HepG2 (cell line): ENCODE results near the gene STC2. TPM values are rescaled to one million over a fixed set of nuclear protein-coding genes. Genes with fewer than 3 reads are reported as not detected.

Source experiments
- ATAC-seq: fragments of 200-7000 bp; cut with Tn5 transposase; 3 replicates; pipeline ENCODE4 v1.9.1; 2020; ENCODE audit warnings: mild to moderate bottlenecking, moderate library complexity
- Bru-seq: library from RNA; stranded (reverse); fragments of 400-500 nt; gene quantifications from one replicate; lab custom pipeline; 2021; lab: Mats Ljungman, UMichigan
- BruChase-seq, 2 experiments: library from RNA; stranded (reverse); fragments of 400-500 nt; gene quantifications; one replicate each; lab custom pipeline; 2021; lab: Mats Ljungman, UMichigan
- BruUV-seq: library from RNA; stranded (reverse); fragments of 400-500 nt; replicated peaks from 2 replicates; lab custom pipeline; 2021; lab: Mats Ljungman, UMichigan
- CTCF ChIA-PET: fragments of 300-600 bp; formaldehyde crosslinking; extraction: SDS; loops from one replicate; lab custom pipeline; 2021; ENCODE audit warnings: low total read pairs, inconsistent platforms, low intra/inter-chr PET ratio; lab: Yijun Ruan, JAX
- POLR2A ChIA-PET: fragments of 350-600 bp; sonication (Branson Sonifier 250); formaldehyde crosslinking; loops from one replicate; lab custom pipeline; 2020; ENCODE audit warnings: antibody characterized with exemption, inconsistent platforms; lab: Yijun Ruan, JAX
- DNase-seq: peaks from one replicate; pipeline ENCODE4 v3.0.0-alpha.2; 2015; ENCODE audit warnings: low spot score
- FAIRE-seq: peaks from 3 replicates; lab custom pipeline; 2011; peaks lifted over from hg19 to GRCh38; lab: Jason Lieb, UNC
- H2AFZ ChIP-seq: one replicate; pipeline ENCODE4 v1.6.1; 2011; ENCODE audit warnings: low read length, inconsistent platforms
- H3K27ac ChIP-seq: fragments of 300-600 bp; 3 replicates; pipeline ENCODE4 v1.8.0; 2011; ENCODE audit warnings: mixed run types, mild to moderate bottlenecking, mixed read lengths, low read length, inconsistent platforms; ENCODE audit not compliant: insufficient read depth; ENCODE audit errors: extremely low read length
- H3K27me3 ChIP-seq, 2 experiments: fragments of 200-600 bp in 1 of 2; 2 replicates in 1 of 2; 3 replicates in 1 of 2; pipeline versions ENCODE4 v1.6.0 to v1.8.0; 2011; ENCODE audit warnings: low read length in 2 of 2, mild to moderate bottlenecking in 2 of 2, moderate library complexity in 2 of 2, inconsistent platforms in 1 of 2; ENCODE audit not compliant: insufficient read depth in 2 of 2, control insufficient read depth in 1 of 2
- H3K36me3 ChIP-seq, 2 experiments: fragments of 200-600 bp in 1 of 2; replicated peaks in 1 of 2; 2 replicates in 1 of 2; 3 replicates in 1 of 2; pipeline versions ENCODE4 v1.5.1 to v1.8.0; 2011; ENCODE audit warnings: low read length in 2 of 2, inconsistent platforms in 1 of 2; ENCODE audit not compliant: insufficient read depth in 2 of 2, control insufficient read depth in 1 of 2
- H3K4me1 ChIP-seq: 2 replicates; pipeline ENCODE4 v1.5.1; 2012; ENCODE audit warnings: low read length, inconsistent platforms; ENCODE audit not compliant: insufficient read depth
- H3K4me2 ChIP-seq: 2 replicates; pipeline ENCODE4 v1.6.0; 2011; ENCODE audit warnings: low read depth, low read length, inconsistent platforms
- H3K4me3 ChIP-seq, 3 experiments: fragments of 200-600 bp in 1 of 3; sonication (generic), shearing (Covaris generic) in 1 of 3; replicated peaks in 1 of 3; 2 replicates each; pipeline ENCODE4 v1.5.1; 2011 to 2016; ENCODE audit warnings: low read length in 3 of 3, inconsistent platforms in 2 of 3, low read depth in 2 of 3, mild to moderate bottlenecking in 2 of 3, control low read depth in 1 of 3, mixed read lengths in 1 of 3; ENCODE audit not compliant: insufficient read depth in 1 of 3
- H3K79me2 ChIP-seq: one replicate; pipeline ENCODE4 v1.6.1; 2011; ENCODE audit warnings: low read length, inconsistent platforms; ENCODE audit not compliant: insufficient read depth
- H3K9ac ChIP-seq: 2 replicates; pipeline ENCODE4 v1.6.0; 2011; ENCODE audit warnings: mild to moderate bottlenecking, low read depth, low read length, inconsistent platforms; ENCODE audit not compliant: insufficient read depth
- H3K9me3 ChIP-seq: 2 replicates; pipeline ENCODE4 v1.5.1; 2012; ENCODE audit warnings: mild to moderate bottlenecking, low read length
- H4K20me1 ChIP-seq: 2 replicates; pipeline ENCODE4 v1.6.0; 2011; ENCODE audit warnings: inconsistent platforms, mild to moderate bottlenecking, low read length, moderate library complexity; ENCODE audit not compliant: insufficient read depth
- CREB1 ChIP-seq, 2 experiments: fragments of 450-650 bp in 1 of 2; IDR thresholded peaks; 2 replicates each; pipeline ENCODE4 v1.6.1; 2016 to 2017; ENCODE audit warnings: control low read depth in 1 of 2, mild to moderate bottlenecking in 1 of 2, missing compliant biosample characterization in 1 of 2, missing genetic modification characterization in 1 of 2
- JUND ChIP-seq: sonication (generic); formaldehyde crosslinking; IDR thresholded peaks from 2 replicates; pipeline ENCODE4 v1.8.0; 2022; ENCODE audit warnings: mild to moderate bottlenecking, missing genetic modification reagents
- ZNF276 ChIP-seq: sonication (generic); formaldehyde crosslinking; IDR thresholded peaks from 2 replicates; pipeline ENCODE4 v1.4.0; 2020; ENCODE audit warnings: mild to moderate bottlenecking, low read depth, missing genetic modification reagents
- ZNF609 ChIP-seq: sonication (generic); formaldehyde crosslinking; IDR thresholded peaks from 2 replicates; pipeline ENCODE4 v1.4.0; 2020; ENCODE audit warnings: mild to moderate bottlenecking, missing genetic modification reagents, borderline replicate concordance
- ZNF790 ChIP-seq: sonication (generic); formaldehyde crosslinking; IDR thresholded peaks from 2 replicates; pipeline ENCODE4 v1.8.0; 2022; ENCODE audit warnings: missing genetic modification reagents, mild to moderate bottlenecking, borderline replicate concordance
- ZSCAN29 ChIP-seq: sonication (generic); formaldehyde crosslinking; conservative IDR thresholded peaks from 2 replicates; pipeline ENCODE4 v1.4.0; 2020; ENCODE audit warnings: mild to moderate bottlenecking, missing genetic modification reagents
- WGBS: methylation state at CpG from one replicate; pipeline ENCODE4 v1.1.6; 2017; ENCODE audit warnings: low lambda C conversion rate; 5-methylcytosine and 5-hydroxymethylcytosine counted together
- in situ Hi-C: cut with HindIII; loops from 2 replicates; pipeline ENCODE4 v1.10.0; 2017; ENCODE audit warnings: low pct_unique_long_range_greater_than_20kb; ENCODE audit not compliant: extremely low pct_ligation_motif_present
- intact Hi-C: fragments of 100-400 bp; cut with micrococcal nuclease; formaldehyde crosslinking; loops from one replicate; pipeline ENCODE4 v1.10.0; 2022; ENCODE audit not compliant: unreplicated experiment
- long read RNA-seq, 2 experiments: library from RNA in 1 of 2; library from polyadenylated mRNA in 1 of 2; stranded (forward) in 1 of 2; unstranded in 1 of 2; transcript quantifications; one replicate each; pipeline ENCODE4 v2.0.0, GENCODE V29; 2019 to 2022
- polyA minus RNA-seq, 3 experiments: library from RNA; depleted of rRNA, polyadenylated mRNA; stranded (reverse); fragments of >200 nt; gene quantifications; 2 replicates each; pipeline ENCODE4 v1.2.3, GENCODE V29; 2011; ENCODE audit warnings: low replicate concordance in 1 of 3
- polyA plus RNA-seq, 8 experiments: library from polyadenylated mRNA; depleted of rRNA in 3 of 8; stranded (reverse) in 7 of 8; unstranded in 1 of 8; fragments of >200 nt; fragmentation: Illumina TruSeq in 4 of 8; extraction: Trizol in 4 of 8; gene quantifications; 2 replicates each; pipeline versions ENCODE4 v1.2.1 to v1.2.3, GENCODE V29; 2011 to 2016; ENCODE audit warnings: low read depth in 4 of 8, missing spikeins in 1 of 8, mixed read lengths in 1 of 8; ENCODE audit not compliant: insufficient read depth in 1 of 8
- total RNA-seq, 5 experiments: library from RNA; depleted of rRNA; stranded (reverse); fragments of >200 nt; fragmentation: Illumina TruSeq; extraction: Trizol; gene quantifications; 2 replicates each; pipeline ENCODE4 v1.2.3, GENCODE V29; 2016; ENCODE audit warnings: low read depth in 1 of 5

The STC2 gene
- total RNA-seq (2016; rRNA removed; fragmentation: Illumina TruSeq; extraction: Trizol) (10.7 and 27.1 TPM in 2 replicates), polyA plus RNA-seq (2011; rRNA removed) (69.2 and 94.0 TPM in 2 replicates), polyA minus RNA-seq (2011; rRNA and poly(A)+ RNA removed; ENCODE audit: low replicate concordance) (19.1 and 61.4 TPM in 2 replicates), Bru-seq, nascent RNA (percentile 97 among the genes with signal in this experiment), BruChase-seq, experiment 1, labeled RNA remaining after a 6-hour chase (percentile 98 among the genes with signal in this experiment), BruChase-seq, experiment 2, labeled RNA remaining after a 2-hour chase (percentile 98 among the genes with signal in this experiment)
- 2.6 and 3.3 TPM in 2 replicates for total RNA-seq (2016; cell fraction: cytosol; rRNA removed; fragmentation: Illumina TruSeq; extraction: Trizol; ENCODE audit: low read depth)
- total RNA-seq (2016; cell fraction: insoluble cytoplasmic fraction; rRNA removed; fragmentation: Illumina TruSeq; extraction: Trizol): 7.9 and 28.0 TPM in 2 replicates
- total RNA-seq (2016; cell fraction: membrane; rRNA removed; fragmentation: Illumina TruSeq; extraction: Trizol): 6.2 and 6.4 TPM in 2 replicates
- 33.8 and 37.3 TPM in 2 replicates for total RNA-seq (2016; cell fraction: nucleus; rRNA removed; fragmentation: Illumina TruSeq; extraction: Trizol)
- polyA plus RNA-seq (2011; cell fraction: cytosol; rRNA removed): 102 and 149 TPM in 2 replicates
- 198 and 199 TPM in 2 replicates for polyA plus RNA-seq (2011; cell fraction: nucleus; rRNA removed)
- 94.1 and 190 TPM in 2 replicates for polyA plus RNA-seq (2012)
- polyA plus RNA-seq (2016; cell fraction: cytosol; fragmentation: Illumina TruSeq; extraction: Trizol; ENCODE audit: low read depth): 2.2 TPM in 2 replicates
- 8.5 and 9.7 TPM in 2 replicates for polyA plus RNA-seq (2016; cell fraction: insoluble cytoplasmic fraction; fragmentation: Illumina TruSeq; extraction: Trizol; ENCODE audit: low read depth)
- 3.9 and 4.3 TPM in 2 replicates for polyA plus RNA-seq (2016; cell fraction: membrane; fragmentation: Illumina TruSeq; extraction: Trizol; ENCODE audit: low read depth)
- 51.5 and 52.5 TPM in 2 replicates for polyA plus RNA-seq (2016; cell fraction: nucleus; fragmentation: Illumina TruSeq; extraction: Trizol; ENCODE audit: insufficient read depth, low read depth)
- polyA minus RNA-seq (2011; cell fraction: cytosol; rRNA and poly(A)+ RNA removed): 90.7 and 104 TPM in 2 replicates
- 135 and 186 TPM in 2 replicates for polyA minus RNA-seq (2011; cell fraction: nucleus; rRNA and poly(A)+ RNA removed)
- long read RNA-seq, experiment 1, full-length matches to known transcripts: 29 of 43 reads
- long read RNA-seq, experiment 1, partial matches to known transcripts: 2 of 43 reads
- long read RNA-seq, experiment 1, other reads (novel, unspliced or antisense): 12 of 43 reads
- long read RNA-seq, experiment 2, full-length matches to known transcripts: 186 of 376 reads
- long read RNA-seq, experiment 2, partial matches to known transcripts: 16 of 376 reads
- long read RNA-seq, experiment 2, other reads (novel, unspliced or antisense): 174 of 376 reads

GRCh38 chr5:173327948-173328843, at the start of gene STC2:
STC2 (minus strand) TSS chr5:173328414; CDS start chr5:173328193, 221 bp downstream.
- BruUV-seq: TSS peak; percentile 57
- in situ Hi-C loops: no loop called here
- Histone ChIP-seq H3K4me2 (peak within 1 kb of the TSS; percentile 95), H2AFZ (no peak within 1 kb of the TSS), H3K79me2 (peaks cover 49% of the 10 kb centered on the region), H3K4me1 (peaks cover 55% of the 10 kb centered on the region), H3K4me3 (peak within 1 kb of the TSS; percentile 87 to 97 (median 88)), H3K27ac (peak within 1 kb of the TSS; percentile 90), H3K9ac (peak within 1 kb of the TSS; percentile 82), H3K9me3 (no peaks in the 10 kb centered on the region), H3K36me3 (peaks cover 17 to 27% of the 10 kb centered on the region in 2 experiments), H4K20me1 (peaks cover 44% of the 10 kb centered on the region), H3K27me3 (no peaks in the 10 kb centered on the region; a peak in 1 of 5 replicates)
- CTCF ChIA-PET: no interaction called here
- FAIRE-seq (peak; percentile 56), DNase-seq (peak; percentile 96), ATAC-seq (peak; percentile 80)
- WGBS: under 1% methylated on average over 53 of the region's 72 CpGs
- intact Hi-C loops: no loop called here
- POLR2A ChIA-PET: interaction anchor here (0.7 to 7.2 kb wide), 17 partner anchors 11 to 642 kb away, joined by 3 to 513 read pairs (median 4); partner anchors contain the start of genes ATP6V0E1, CPEB4 and RPL26L1
- TF ChIP-seq ZNF609 (peak; percentile 55), JUND (CRISPR knock-in tag) (no peak; the same call in 1 of the 2 replicates), ZNF276 (CRISPR knock-in tag) (peak; percentile 88; the same call in 1 of the 2 replicates), ZSCAN29 (CRISPR knock-in tag) (peak; percentile 60), CREB1 (IDR thresholded peaks at IDR 0.05) (0 out of 2 replicates have a peak, but pooled peaks have one; percentile 6), CREB1 (CRISPR knock-in tag; IDR thresholded peaks at IDR 0.05) (peak; percentile 77), ZNF790 (0 out of 2 replicates have a peak, but pooled peaks have one; percentile 59)
